Spinal cord (tissue), 10 donors: Measurements from ENCODE around the gene PPM1L. TPM values are rescaled to one million over a fixed set of nuclear protein-coding genes. Genes with fewer than 3 reads are reported as not detected.

Source experiments
- DNase-seq, 6 donors: peaks; one replicate each; pipeline versions ENCODE4 v3.0.0 to v3.0.0-alpha.2; 2013 to 2015; ENCODE audit warnings: low spot score in 6 of 6, low read depth in 4 of 6
- H3K27ac ChIP-seq: one replicate; pipeline ENCODE4 v1.5.1; 2013; ENCODE audit warnings: low read depth, low read length, control low read depth
- H3K27me3 ChIP-seq: one replicate; pipeline ENCODE4 v1.6.1; 2013; ENCODE audit warnings: low read length; ENCODE audit not compliant: control insufficient read depth, insufficient read depth
- H3K36me3 ChIP-seq: one replicate; pipeline ENCODE4 v1.6.1; 2013; ENCODE audit warnings: low read length; ENCODE audit not compliant: control insufficient read depth, insufficient read depth
- H3K4me1 ChIP-seq: one replicate; pipeline ENCODE4 v1.6.1; 2013; ENCODE audit warnings: low read length; ENCODE audit not compliant: control insufficient read depth, insufficient read depth
- H3K4me3 ChIP-seq: one replicate; pipeline ENCODE4 v1.5.1; 2013; ENCODE audit warnings: low read depth, low read length, control low read depth
- H3K9me3 ChIP-seq: one replicate; pipeline ENCODE4 v1.6.1; 2013; ENCODE audit warnings: low read length; ENCODE audit not compliant: control insufficient read depth, insufficient read depth
- WGBS: methylation state at CpG from one replicate; pipeline ENCODE4 v1.1.5; 2013; ENCODE audit warnings: missing lambda C conversion rate; ENCODE audit not compliant: insufficient coverage; 5-methylcytosine and 5-hydroxymethylcytosine counted together
- polyA plus RNA-seq, 2 donors: library from polyadenylated mRNA; unstranded; fragments of 120-200 nt; gene quantifications; one replicate each; pipeline ENCODE4 v1.2.1, GENCODE V29; 2013; ENCODE audit not compliant: insufficient read length in 2 of 2
- total RNA-seq, 2 donors: library from RNA; depleted of rRNA in 1 of 2; stranded (reverse); fragments of 120-200 nt in 1 of 2; fragments of >200 nt in 1 of 2; gene quantifications; one replicate each; pipeline versions ENCODE4 v1.2.3 to v1.2.4, GENCODE V29; 2013 to 2014
- donor health status: healthy.

The PPM1L gene
- total and polyA plus RNA-seq, 4 donors, result 15.4 to 47.9 (median 24.5) TPM

DNA sequence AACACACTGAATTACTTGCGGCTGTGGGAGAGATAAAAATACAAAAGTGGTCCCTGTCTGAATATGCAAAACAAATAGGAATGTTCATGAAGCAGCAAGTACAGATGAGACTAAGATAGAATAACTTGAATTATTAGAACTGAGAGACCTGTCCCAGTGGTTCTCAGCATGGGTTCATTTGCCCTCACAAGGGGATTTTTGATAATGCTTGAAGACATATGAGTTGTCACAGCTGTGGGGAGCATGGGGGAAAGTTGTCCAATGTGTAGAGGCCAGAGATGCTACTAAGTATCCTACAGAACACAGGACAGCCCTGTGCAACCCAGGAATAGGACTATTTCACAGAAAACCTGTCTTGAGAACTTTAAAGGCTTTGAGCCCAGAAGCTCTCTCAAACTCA, 22.4 kb downstream of the PPM1L start:
- Histone ChIP-seq H3K27me3 (no peaks in the 10 kb centered on the region), H3K9me3 (no peaks in the 10 kb centered on the region), H3K36me3 (no peaks in the 10 kb centered on the region), H3K27ac (no peak overlapping the region), H3K4me3 (no peak overlapping the region), H3K4me1 (no peaks in the 10 kb centered on the region)
- no peak for DNase-seq
- 50% methylated on average over 1 of the region's 1 CpG for WGBS

DNA sequence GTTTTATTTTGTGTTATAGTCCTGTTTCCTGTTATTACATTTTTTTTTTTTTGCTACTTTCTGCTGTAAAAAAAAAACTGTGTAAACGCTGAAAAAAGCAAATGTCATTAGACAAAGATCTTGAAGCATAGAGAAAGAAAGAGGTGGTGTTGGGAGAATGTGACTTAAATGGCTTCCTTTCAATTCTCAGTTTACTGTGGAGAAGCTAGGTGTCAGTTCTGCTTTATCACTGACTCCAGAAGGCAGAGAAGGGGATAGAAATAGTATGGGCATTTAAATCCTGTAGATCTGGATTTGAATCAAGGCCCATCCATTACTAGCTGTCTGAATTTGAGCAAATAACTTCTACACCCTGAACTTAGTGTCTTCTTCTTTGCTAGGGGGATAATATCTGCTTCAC, 23.0 kb downstream of the PPM1L start:
- no peaks in the 10 kb centered on the region for H3K36me3 ChIP-seq
- no peaks in the 10 kb centered on the region for H3K9me3 ChIP-seq
- no peak overlapping the region for H3K27ac ChIP-seq
- H3K27me3 ChIP-seq, result no peaks in the 10 kb centered on the region
- no peaks in the 10 kb centered on the region for H3K4me1 ChIP-seq
- DNase-seq, result peak in 1 of 6 donors; percentile 15
- no CpG with 5 or more reads among the region's 1 CpG for WGBS
- no peak overlapping the region for H3K4me3 ChIP-seq

DNA sequence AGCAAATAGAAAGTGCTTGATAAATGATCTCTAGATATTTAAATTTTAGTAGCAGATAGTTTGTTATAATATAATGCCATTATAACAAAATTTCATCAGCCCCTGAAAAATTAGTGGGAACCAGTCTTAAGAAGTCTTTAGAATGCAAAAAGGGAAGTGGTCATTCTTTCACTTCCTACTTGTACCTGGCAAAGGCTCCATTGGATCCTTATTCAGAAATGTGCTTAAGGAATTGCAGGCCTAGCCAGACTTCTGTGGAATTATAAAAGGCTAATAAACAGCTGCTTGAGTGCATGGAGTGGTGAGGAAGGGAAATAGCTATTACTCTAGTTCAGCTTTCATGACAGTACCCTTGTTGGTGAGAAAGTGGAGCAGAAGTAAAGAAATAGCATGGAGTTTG, 24.2 kb downstream of the PPM1L start:
- Histone ChIP-seq H3K9me3 (no peaks in the 10 kb centered on the region), H3K27me3 (no peaks in the 10 kb centered on the region), H3K36me3 (no peaks in the 10 kb centered on the region), H3K4me1 (no peaks in the 10 kb centered on the region), H3K27ac (no peak overlapping the region), H3K4me3 (no peak overlapping the region)
- DNase-seq, result no peak

DNA sequence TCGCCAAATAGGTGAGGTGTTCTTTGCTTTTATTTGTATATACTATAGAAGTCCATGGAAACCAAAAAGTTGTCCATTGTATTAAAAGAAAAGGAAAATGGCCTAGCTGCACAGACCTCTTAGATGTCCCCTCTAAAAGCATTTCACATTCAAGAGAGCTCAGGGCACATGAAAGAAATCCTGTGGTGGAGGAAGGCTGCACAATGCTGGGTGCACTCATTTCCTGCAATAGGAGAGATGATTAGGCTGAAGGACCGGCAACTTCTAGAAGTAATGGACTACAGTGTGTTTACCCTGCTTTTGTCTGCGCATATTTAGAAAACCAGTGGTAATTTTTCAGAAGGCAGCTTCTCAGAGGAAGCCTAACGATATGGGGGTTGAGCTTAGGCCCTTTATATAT, 25.4 kb downstream of the PPM1L start:
- Histone ChIP-seq H3K4me1 (no peaks in the 10 kb centered on the region), H3K4me3 (no peak overlapping the region), H3K27me3 (no peaks in the 10 kb centered on the region), H3K36me3 (no peaks in the 10 kb centered on the region), H3K27ac (no peak overlapping the region), H3K9me3 (no peaks in the 10 kb centered on the region)
- DNase-seq, result no peak
- WGBS, result 51% methylated on average over 2 of the region's 4 CpGs

DNA sequence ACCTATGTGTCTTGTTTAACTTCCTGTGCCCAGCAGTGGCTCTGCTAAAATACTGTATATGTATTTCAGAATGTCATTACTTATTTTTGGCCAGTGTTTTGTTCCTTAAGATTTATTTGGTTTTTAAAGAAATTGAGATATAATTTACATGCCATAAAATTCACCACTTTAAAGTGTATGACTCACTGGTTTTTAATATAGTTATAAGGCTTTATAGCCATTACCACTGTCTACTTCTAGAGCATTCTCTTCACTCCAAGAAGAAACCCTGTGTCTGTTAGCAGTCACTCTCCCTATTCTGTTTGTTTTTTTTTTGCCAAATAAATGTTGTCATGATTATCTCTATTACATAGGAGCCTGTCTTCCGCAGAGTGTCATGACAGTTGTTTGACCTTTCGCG, 25.8 kb downstream of the PPM1L start:
- no peak overlapping the region for H3K27ac ChIP-seq
- H3K9me3 ChIP-seq, result no peaks in the 10 kb centered on the region
- DNase-seq, result no peak
- H3K4me1 ChIP-seq, result no peaks in the 10 kb centered on the region
- no peaks in the 10 kb centered on the region for H3K36me3 ChIP-seq
- WGBS, result no CpG with 5 or more reads among the region's 3 CpGs
- H3K4me3 ChIP-seq, result no peak overlapping the region
- no peaks in the 10 kb centered on the region for H3K27me3 ChIP-seq

DNA sequence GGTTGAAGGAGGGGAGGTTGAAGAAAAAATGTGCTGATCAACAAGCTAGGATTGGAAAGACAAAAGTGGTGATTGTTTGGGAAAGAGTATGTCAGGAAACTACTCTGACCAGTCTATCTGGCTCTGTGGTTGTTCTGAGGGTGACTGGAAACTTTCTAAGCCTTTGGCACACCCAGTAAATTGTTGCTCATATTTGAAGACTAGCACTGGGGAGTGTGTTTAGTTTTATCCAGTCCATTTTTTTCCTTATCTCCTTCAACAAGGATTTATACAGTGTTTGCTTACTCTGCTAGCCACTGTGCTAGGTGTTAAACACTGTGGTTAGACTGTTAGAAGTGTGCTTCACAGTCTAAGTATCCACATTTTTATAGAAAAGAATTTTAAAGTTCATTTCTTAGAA, 28.8 kb downstream of the PPM1L start:
- Histone ChIP-seq H3K4me1 (no peaks in the 10 kb centered on the region), H3K36me3 (no peaks in the 10 kb centered on the region), H3K9me3 (peaks cover 2% of the 10 kb centered on the region), H3K4me3 (no peak overlapping the region), H3K27me3 (no peaks in the 10 kb centered on the region), H3K27ac (no peak overlapping the region)
- DNase-seq, result no peak

DNA sequence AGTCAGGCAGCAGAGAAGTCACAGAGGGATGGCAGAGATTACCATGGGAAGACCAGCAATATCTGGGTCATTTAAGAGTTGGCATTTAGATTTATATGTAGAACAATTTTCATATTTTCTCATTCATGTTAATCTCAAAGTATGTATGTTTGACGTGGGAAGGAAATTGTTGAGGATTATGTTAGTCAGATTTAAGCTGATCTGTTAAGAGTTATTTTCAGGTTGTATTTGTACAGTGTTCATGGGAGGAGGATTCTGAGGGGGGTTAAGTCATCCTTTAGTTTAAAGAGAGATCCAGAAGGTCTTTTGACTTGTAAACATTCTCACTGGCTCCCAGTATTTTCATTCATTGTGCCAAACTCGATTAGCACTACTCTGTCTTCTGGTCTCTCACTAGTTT, 34.7 kb downstream of the PPM1L start:
- no peaks in the 10 kb centered on the region for H3K27me3 ChIP-seq
- WGBS, result 14% methylated on average over 1 of the region's 2 CpGs

DNA sequence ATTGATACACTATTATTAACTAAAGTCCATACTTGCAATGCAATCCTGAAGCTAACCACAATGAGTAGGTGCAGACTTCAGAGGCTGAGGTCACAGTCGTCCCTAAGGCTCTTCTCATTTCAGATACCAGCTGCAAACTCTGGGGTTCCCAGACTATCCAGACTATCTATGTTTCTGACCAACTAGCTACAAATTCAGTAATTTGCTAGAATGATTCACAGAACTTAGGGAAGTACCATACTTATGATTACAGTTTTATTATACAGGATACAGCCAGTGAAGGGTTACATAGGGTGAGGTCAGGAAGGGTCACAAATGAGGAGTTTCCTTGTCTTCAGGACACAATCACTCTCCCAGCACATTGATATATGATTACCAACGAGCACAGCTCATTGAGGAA, 36.5 kb downstream of the PPM1L start:
- Histone ChIP-seq H3K36me3 (no peaks in the 10 kb centered on the region), H3K27me3 (no peaks in the 10 kb centered on the region), H3K27ac (no peak overlapping the region), H3K4me1 (no peaks in the 10 kb centered on the region), H3K9me3 (peaks cover 2% of the 10 kb centered on the region), H3K4me3 (no peak overlapping the region)
- DNase-seq, result no peak
- no CpG with 5 or more reads among the region's 2 CpGs for WGBS

More for the DNA sequence above, 34.7 kb downstream of the PPM1L start:
- no peak overlapping the region for H3K27ac ChIP-seq
- H3K9me3 ChIP-seq, result peaks cover 2% of the 10 kb centered on the region
- H3K36me3 ChIP-seq, result no peaks in the 10 kb centered on the region
- DNase-seq, result no peak
- H3K4me1 ChIP-seq, result no peaks in the 10 kb centered on the region
- H3K4me3 ChIP-seq, result no peak overlapping the region

DNA sequence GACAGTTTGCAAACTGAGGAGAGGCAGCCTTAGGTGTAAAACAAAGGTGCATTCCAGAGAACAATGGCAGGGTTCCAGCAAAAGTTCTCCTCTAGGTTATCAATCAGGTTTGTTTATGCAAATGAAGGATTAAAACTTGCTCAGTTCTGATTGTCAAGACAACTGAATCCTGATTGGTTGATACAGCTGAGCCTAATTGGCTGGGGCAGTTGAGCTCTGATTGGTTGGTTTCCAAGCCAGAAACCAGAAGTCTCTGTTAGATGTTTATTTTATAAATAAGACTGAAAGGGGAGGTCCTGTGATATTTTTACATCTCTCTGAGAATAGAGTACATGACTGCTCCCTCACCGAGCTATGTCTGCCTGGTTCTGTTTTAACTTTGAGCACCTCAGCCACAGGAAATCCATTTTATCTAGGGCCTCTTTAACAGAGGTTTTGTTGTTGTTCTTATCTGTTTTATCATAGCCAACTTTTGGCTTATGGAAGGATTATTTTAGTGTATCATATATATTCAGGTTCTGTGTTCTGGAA, 37.8 kb downstream of the PPM1L start:
- no peaks in the 10 kb centered on the region for H3K4me1 ChIP-seq
- no peak overlapping the region for H3K4me3 ChIP-seq
- no peak overlapping the region for H3K27ac ChIP-seq
- H3K9me3 ChIP-seq, result no peaks in the 10 kb centered on the region
- no peak for DNase-seq
- H3K27me3 ChIP-seq, result no peaks in the 10 kb centered on the region
- no CpG with 5 or more reads among the region's 1 CpG for WGBS
- H3K36me3 ChIP-seq, result no peaks in the 10 kb centered on the region

DNA sequence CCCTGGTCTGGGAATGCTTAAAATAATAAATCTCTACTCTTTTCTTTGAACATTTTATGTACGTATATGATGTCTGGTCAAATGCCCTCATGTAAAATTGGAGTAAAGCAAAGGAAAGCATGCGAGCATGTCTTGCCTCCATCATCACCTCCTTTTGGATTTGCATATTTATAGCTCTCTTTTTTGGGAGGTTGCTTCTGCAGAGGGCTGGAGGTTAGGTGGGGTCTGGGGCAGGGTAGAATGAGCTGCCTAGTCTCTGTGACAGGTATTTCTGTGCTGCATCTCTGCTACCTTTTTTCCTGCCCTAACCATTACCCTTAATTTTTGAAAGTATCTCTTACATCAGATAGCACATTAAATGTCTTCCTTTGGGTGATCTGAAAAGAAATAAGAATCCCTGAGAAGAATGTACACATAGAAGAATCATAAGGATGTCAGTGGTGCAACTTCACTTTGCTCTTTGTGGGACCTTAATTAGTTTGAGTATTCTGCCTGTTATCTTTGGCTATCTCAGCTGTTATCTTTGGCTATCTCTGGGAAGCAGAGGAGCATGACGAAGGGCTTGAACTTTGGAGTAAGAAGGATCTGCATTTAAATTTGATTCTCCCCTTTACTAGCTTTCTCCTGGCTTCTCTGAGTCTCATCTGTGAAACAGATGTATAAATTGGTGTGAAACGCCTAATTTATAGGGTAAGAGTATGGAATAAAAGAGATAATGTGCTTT, 40.2 kb downstream of the PPM1L start:
- no peak overlapping the region for H3K4me3 ChIP-seq
- no CpG with 5 or more reads among the region's 4 CpGs for WGBS
- no peak for DNase-seq
- H3K27ac ChIP-seq, result no peak overlapping the region
- no peaks in the 10 kb centered on the region for H3K4me1 ChIP-seq
- H3K36me3 ChIP-seq, result no peaks in the 10 kb centered on the region
- no peaks in the 10 kb centered on the region for H3K27me3 ChIP-seq
- no peaks in the 10 kb centered on the region for H3K9me3 ChIP-seq
